GM19395 (cell line): Measurements from ENCODE around the gene MYL9.
"Not testable (repeated sequence)": the region's sequence is repeated elsewhere in the genome, so short reads cannot be mapped to it uniquely, and the experiment has no call there.

ENCODE experiments used
- ATAC-seq: cut with Tn5 transposase; IDR thresholded peaks from one replicate; pipeline ENCODE4 v1.9.1; 2021; ENCODE audit warnings: mild to moderate bottlenecking, moderate library complexity; ENCODE audit not compliant: unreplicated experiment

The MYL9 gene

DNA sequence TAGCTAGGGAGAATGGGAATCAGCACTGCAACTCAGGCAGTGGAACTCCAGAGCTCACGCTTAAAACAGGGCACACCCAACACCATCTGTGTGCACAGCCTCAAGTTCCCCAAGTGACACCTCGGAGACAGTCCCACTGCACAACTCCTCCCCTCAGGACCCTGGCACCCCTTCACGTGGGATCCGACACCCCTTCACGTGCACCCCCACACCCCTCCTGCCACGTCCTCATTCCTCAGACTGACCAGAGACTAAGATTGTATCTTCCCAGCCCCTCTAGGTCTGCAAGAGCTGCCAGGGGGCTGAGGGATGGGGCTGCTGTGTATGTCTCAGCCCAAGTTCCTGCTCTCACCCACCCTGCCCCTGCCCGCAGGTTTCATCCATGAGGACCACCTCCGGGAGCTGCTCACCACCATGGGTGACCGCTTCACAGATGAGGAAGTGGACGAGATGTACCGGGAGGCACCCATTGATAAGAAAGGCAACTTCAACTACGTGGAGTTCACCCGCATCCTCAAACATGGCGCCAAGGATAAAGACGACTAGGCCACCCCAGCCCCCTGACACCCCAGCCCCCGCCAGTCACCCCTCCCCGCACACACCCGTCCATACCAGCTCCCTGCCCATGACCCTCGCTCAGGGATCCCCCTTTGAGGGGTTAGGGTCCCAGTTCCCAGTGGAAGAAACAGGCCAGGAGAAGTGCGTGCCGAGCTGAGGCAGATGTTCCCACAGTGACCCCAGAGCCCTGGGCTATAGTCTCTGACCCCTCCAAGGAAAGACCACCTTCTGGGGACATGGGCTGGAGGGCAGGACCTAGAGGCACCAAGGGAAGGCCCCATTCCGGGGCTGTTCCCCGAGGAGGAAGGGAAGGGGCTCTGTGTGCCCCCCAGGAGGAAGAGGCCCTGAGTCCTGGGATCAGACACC lies 7.6 kb downstream of the MYL9 start:
- no peak for ATAC-seq

GRCh38 chr20:36549628-36549941 lies 8.3 kb downstream of the MYL9 start:
- no peak for ATAC-seq

DNA sequence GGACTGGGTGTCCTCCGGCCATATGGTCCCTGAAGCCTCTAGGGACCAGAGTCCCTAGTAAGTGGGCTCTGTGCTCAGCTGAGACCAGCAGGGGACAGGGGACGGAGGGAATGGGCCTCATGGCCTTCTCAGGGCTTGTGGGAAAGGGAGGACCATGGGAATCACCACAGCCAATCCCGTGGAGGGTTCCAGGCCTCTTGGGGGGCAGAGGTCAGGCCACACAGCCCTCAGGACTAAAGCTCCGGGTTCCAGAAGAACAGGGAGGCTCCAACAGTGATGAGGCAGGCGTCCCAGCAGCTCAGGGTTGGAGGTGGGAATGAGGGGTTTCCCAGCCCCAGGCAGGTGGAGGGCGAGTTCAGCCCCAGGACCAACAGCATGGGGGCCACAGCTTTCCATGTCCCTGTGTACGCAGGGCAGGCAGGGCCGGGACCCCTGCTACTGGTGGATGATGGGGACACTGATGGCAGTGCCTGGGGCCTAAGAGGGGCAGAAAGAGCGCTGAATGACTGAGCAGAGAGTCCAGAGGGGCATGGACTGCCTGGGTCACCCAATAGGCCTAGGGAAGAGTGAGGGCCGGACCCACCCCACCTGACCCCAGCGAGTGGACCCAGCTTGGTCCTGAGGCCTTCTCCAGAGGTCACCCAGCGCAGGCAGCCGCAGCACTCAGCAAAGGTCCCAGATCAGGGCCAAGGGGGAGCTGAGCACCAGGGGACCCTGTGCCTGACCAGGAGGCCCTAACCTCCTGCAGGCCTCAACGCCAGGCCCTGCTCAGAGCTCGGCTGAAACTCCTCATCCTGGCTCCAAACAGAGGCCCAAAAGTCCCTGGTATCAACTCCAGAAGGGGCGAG lies 8.8 kb downstream of the MYL9 start:
- ATAC-seq = no peak

DNA sequence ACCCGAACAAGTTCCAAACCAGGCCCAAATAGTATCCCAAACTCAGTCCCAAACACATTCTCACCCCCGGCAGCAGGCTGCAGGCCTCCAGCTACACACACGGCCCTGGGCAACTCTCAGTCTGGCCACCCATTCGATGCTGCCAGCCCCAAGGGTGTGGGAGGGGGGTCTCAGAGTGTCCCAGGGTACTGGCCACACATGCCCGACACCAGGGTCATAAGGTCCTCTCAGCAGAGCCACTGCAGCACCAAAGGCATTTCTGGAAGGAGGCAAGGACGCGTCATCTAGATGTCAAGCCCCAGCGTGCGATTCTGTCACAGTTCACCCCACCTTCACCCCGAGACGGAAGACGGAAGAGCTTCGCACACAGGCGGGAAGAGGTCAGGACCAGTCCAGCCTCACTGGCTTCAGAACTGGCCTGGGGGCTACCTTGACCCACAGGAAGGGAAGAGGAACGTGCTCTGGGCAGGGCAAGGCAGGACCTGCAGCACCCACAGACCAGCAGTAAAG lies 9.5 kb downstream of the MYL9 start:
- no peak for ATAC-seq

DNA sequence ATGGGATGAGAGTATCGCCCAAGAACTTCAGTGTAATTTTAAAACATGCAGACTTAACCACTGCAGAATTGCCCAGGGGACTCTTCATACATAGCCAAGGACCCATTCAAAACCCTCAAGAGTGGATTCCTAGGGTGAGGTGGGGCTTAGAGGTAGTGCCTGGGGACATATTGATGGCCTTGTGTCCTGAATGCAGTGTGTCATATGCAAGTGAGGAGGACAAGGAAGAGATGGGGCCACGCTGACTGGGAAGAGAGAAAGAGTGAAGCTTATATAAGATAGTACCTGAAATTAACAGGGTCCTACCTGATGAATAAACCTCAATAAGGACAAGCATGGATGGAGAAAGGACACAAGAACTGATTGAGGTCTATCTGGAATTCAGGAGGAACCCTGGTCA lies 13.9 kb downstream of the MYL9 start:
- no peak for ATAC-seq

DNA sequence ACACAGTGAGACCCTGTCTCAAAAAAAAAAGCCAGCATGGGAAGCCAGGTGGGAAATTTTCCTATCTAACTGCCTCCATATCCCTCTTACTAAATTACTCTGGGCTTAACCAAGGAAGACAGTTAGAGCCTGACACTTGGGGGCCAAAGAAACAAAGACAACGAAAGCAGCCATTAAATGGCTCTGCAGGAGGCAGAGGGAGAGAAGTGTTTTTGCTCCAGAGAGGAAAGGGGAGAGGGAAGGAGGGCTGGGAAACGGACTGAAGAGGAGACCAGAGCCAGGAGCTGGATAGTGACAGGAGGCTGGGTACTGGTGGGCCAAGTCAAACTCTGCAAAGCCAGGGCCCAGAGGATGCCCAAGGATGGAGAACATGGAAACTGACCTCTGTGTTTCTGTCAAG lies 21.4 kb downstream of the MYL9 start:
- ATAC-seq = no peak

DNA sequence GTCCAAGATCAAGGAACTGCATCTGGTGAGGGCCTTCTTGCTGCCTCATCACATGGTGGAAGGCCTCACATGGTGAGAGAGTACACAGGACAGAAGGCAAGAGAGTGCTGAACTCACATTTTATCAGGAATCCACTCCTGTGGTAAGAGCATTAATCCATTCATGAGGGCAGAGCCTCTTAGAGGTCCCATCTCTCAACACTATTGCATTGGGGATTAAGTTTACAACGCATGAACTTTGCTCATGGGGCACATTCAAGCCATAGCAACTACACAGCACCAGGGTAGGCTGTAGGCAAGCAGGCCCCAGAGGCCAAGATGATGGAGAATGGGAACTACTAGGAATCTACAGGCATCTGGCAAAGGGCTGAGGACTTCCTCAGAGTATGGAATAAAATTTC lies 22.1 kb downstream of the MYL9 start:
- ATAC-seq = no peak

DNA sequence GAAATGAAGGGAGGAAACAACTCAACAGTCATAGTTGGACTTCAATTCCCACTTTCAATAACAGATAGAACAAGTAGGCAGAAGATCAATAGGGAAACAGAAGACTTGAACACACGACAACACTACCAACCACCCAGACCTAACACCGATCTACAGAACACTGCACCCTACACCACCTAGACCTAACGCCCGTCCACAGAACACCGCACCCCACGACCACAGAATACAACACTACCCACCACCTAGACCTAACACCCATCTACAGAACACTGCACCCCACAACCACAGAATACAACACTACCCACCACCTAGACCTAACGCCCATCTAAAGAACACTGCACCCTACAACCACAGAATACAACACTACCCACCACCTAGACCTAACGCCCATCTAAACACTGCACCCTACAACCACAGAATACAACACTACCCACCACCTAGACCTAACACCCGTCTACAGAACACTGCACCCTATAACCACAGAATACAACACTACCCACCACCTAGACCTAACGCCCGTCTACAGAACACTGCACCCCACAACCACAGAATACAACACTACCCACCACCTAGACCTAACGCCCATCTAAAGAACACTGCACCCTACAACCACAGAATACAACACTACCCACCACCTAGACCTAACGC lies 22.9 kb downstream of the MYL9 start:
- not testable (repeated sequence) for ATAC-seq

- not testable (repeated sequence) for ATAC-seq
These were observed 23.4 kb downstream of the MYL9 start for GRCh38 chr20:36564726-36565121.

- no peak for ATAC-seq
These were observed 24.2 kb downstream of the MYL9 start for GRCh38 chr20:36565520-36565919.

- ATAC-seq = no peak
These were observed 28.6 kb downstream of the MYL9 start for GRCh38 chr20:36569847-36570429.

DNA sequence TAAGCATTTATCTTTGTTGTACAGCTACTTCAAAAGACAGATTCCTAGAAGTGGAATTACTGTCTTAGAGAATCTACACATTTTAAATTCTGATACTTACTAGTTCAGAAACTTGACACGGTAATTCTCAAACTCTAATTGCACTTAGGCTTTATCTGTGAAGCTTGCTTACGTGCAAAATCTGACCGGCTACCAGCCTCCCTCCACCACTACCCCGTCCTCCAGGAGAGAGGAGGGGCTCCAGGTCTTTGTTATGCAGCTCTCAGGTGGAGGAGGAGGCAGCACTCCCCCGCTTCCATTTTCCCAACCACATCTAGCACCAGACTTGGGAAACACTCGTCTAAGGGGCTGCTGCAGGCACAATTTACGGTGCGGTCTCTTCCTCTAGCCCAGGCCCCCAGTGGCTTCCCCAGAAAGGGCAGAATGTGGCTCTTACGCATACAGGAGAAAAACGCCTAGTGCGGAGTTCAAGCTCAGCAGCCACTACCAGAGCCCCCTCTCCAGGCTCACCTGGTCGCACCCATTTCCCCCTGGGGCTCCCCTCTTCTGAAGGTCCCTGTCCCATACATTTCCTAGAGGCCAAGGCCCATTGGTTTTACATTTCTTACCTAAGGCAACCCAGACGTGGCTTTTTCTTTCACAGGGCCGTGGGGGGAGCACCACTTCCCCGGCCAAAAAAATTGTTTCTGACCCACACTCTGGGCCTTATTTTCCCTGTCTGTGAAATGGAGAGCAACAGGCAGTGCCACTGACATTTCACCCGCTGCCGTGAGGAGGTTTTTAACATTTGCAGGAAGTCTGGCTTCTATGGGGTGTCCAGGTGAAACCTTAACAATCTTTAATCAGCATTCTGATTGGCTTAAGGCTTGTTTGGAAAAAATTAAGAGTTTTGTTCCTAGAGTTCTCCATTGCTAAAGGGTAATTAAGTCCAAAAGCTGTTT lies 30.5 kb downstream of the MYL9 start:
- ATAC-seq = no peak

GRCh38 chr20:36572701-36573102 lies 31.4 kb downstream of the MYL9 start:
- ATAC-seq = peak; percentile 37

- ATAC-seq = peak; percentile 64
These were observed 31.9 kb downstream of the MYL9 start, which contains the start of gene TGIF2 for GRCh38 chr20:36573103-36573797. TGIF2 (plus strand) TSS chr20:36573597; CDS start chr20:36578775, 5,178 bp downstream.

- ATAC-seq = peak; percentile 7
These were observed 32.6 kb downstream of the MYL9 start for GRCh38 chr20:36573798-36574365.

DNA sequence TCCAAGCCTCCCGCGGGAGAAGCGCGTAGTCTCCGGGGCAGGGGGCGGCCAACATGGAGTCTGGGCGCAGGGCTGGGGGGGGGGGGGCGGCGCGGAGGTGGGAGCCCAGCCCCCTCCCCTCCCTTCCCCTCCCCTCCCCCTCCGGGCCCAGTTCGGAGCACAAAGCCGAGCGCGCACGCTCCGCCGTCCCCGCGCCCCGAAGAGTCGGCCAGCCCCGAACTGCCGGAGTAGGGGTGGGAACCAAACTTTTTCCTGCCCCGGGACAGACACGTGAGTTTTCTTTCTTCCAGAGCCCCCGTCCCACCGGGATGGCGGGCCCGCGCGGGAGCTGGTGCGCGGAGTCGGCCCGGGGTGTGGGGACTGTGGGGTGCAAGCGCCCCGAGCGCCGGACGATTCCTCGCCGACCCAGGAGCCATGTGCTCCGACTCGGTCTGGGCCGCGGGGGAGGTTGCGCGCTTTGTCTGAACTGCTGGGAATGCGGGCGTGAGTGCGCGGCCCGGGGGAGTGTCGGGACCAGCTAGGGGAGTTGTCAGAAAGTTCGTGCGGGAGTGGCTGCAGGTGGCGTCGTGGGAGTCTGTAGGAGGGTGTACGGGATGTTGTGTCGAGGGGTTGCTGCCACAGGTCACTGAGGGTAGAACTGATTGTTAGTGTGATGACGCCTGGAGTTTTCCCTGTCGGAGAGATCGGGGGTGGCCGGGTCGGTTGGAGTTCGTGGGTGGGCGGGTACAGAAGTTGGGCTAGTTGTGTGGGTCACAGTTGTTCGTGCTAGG lies 33.2 kb downstream of the MYL9 start:
- ATAC-seq = no peak

- ATAC-seq = no peak
These were observed 34.7 kb downstream of the MYL9 start for GRCh38 chr20:36576081-36576445.
